Mesenchymal stem cell (in vitro differentiated cells and primary cell): Measurements from ENCODE around the gene TAS2R60.
"Not testable (repeated sequence)": the region's sequence is repeated elsewhere in the genome, so short reads cannot be mapped to it uniquely, and the experiment has no call there.

Experiments used
- DNase-seq: peaks from one replicate; pipeline ENCODE4 v3.0.0-alpha.2; 2013
- H2AFZ ChIP-seq: one replicate; pipeline ENCODE4 v1.6.1; 2013; ENCODE audit warnings: low read depth, mild to moderate bottlenecking, control low read depth, inconsistent platforms, low read length, moderate library complexity
- H2AK5ac ChIP-seq: 2 replicates; pipeline ENCODE4 v1.6.1; 2013; ENCODE audit warnings: low read length, moderate library complexity, mild to moderate bottlenecking, inconsistent platforms; ENCODE audit not compliant: severe bottlenecking
- H2BK120ac ChIP-seq: one replicate; pipeline ENCODE4 v1.6.1; 2013; ENCODE audit warnings: low read depth, mild to moderate bottlenecking, inconsistent platforms, low read length, moderate library complexity
- H2BK12ac ChIP-seq, 2 experiments: one replicate each; pipeline ENCODE4 v1.6.1; 2013; ENCODE audit warnings: inconsistent platforms in 2 of 2, low read length in 2 of 2, mild to moderate bottlenecking in 2 of 2, moderate library complexity in 2 of 2, control low read depth in 1 of 2
- H2BK15ac ChIP-seq: one replicate; pipeline ENCODE4 v1.6.1; 2013; ENCODE audit warnings: mild to moderate bottlenecking, low read depth, inconsistent platforms; ENCODE audit not compliant: poor library complexity, severe bottlenecking
- H2BK5ac ChIP-seq: 2 replicates; pipeline ENCODE4 v1.6.1; 2013; ENCODE audit warnings: low read depth, mild to moderate bottlenecking, low read length, control low read depth, inconsistent platforms; ENCODE audit not compliant: poor library complexity, severe bottlenecking
- H3K14ac ChIP-seq, 2 experiments: one replicate each; pipeline ENCODE4 v1.6.1; 2013; ENCODE audit warnings: inconsistent platforms in 2 of 2, low read length in 2 of 2, control low read depth in 1 of 2, mild to moderate bottlenecking in 1 of 2, moderate library complexity in 1 of 2
- H3K18ac ChIP-seq, 2 experiments: one replicate each; pipeline ENCODE4 v1.6.1; 2013; ENCODE audit warnings: inconsistent platforms in 2 of 2, low read length in 2 of 2, control low read depth in 1 of 2, low read depth in 1 of 2, mild to moderate bottlenecking in 1 of 2
- H3K23ac ChIP-seq, 2 experiments: one replicate each; pipeline ENCODE4 v1.6.1; 2013; ENCODE audit warnings: inconsistent platforms in 2 of 2, low read length in 2 of 2, mild to moderate bottlenecking in 2 of 2, moderate library complexity in 2 of 2, control low read depth in 1 of 2
- H3K27ac ChIP-seq: 2 replicates; pipeline ENCODE4 v1.5.1; 2013; ENCODE audit warnings: mild to moderate bottlenecking, moderate library complexity, low read length, control low read depth, inconsistent platforms; ENCODE audit not compliant: poor library complexity, severe bottlenecking
- H3K27me3 ChIP-seq, 2 experiments: 2 replicates each; pipeline versions ENCODE4 v1.6.1 to v1.7.0; 2013; ENCODE audit warnings: low read length in 2 of 2, mild to moderate bottlenecking in 2 of 2, moderate library complexity in 2 of 2, control low read depth in 1 of 2, inconsistent platforms in 1 of 2; ENCODE audit not compliant: control insufficient read depth in 1 of 2, insufficient read depth in 1 of 2
- H3K36me3 ChIP-seq, 2 experiments: 2 replicates each; pipeline versions ENCODE4 v1.6.1 to v1.7.0; 2013; ENCODE audit warnings: low read length in 2 of 2, control low read depth in 1 of 2, inconsistent platforms in 1 of 2, low read depth in 1 of 2, mild to moderate bottlenecking in 1 of 2; ENCODE audit not compliant: insufficient read depth in 2 of 2, control insufficient read depth in 1 of 2
- H3K4ac ChIP-seq, 2 experiments: one replicate each; pipeline ENCODE4 v1.6.1; 2013; ENCODE audit warnings: inconsistent platforms in 2 of 2, low read length in 2 of 2, mild to moderate bottlenecking in 2 of 2, moderate library complexity in 2 of 2, control low read depth in 1 of 2, low read depth in 1 of 2
- H3K4me1 ChIP-seq: 2 replicates; pipeline ENCODE4 v1.6.1; 2013; ENCODE audit warnings: low read depth, low read length, control low read depth; ENCODE audit not compliant: control insufficient read depth, insufficient read depth
- H3K4me2 ChIP-seq: 2 replicates; pipeline ENCODE4 v1.6.1; 2013; ENCODE audit warnings: low read length, mild to moderate bottlenecking, inconsistent platforms; ENCODE audit not compliant: poor library complexity, severe bottlenecking
- H3K4me3 ChIP-seq, 2 experiments: 2 replicates each; pipeline versions ENCODE4 v1.5.1 to v1.7.0; 2013; ENCODE audit warnings: low read length in 2 of 2, mild to moderate bottlenecking in 2 of 2, control low read depth in 1 of 2, low read depth in 1 of 2; ENCODE audit not compliant: insufficient read depth in 1 of 2
- H3K79me1 ChIP-seq: replicated peaks from 2 replicates; pipeline ENCODE4 v1.6.1; 2013; ENCODE audit warnings: mild to moderate bottlenecking, control low read depth, low read length, inconsistent platforms; ENCODE audit not compliant: poor library complexity, severe bottlenecking
- H3K9ac ChIP-seq: 2 replicates; pipeline ENCODE4 v1.7.0; 2013; ENCODE audit warnings: mild to moderate bottlenecking, low read length, moderate library complexity
- H3K9me3 ChIP-seq: 2 replicates; pipeline ENCODE4 v1.7.0; 2013; ENCODE audit warnings: mild to moderate bottlenecking, low read length; ENCODE audit not compliant: control insufficient read depth
- H4K8ac ChIP-seq: one replicate; pipeline ENCODE4 v1.6.1; 2013; ENCODE audit warnings: inconsistent platforms, mild to moderate bottlenecking, low read length, moderate library complexity
- H4K91ac ChIP-seq: one replicate; pipeline ENCODE4 v1.6.1; 2013; ENCODE audit warnings: mild to moderate bottlenecking, low read length, inconsistent platforms
- WGBS: methylation state at CpG from one replicate; pipeline ENCODE4 v1.1.7; 2013; ENCODE audit warnings: mixed read lengths; 5-methylcytosine and 5-hydroxymethylcytosine counted together

Gene TAS2R60

GRCh38 chr7:143415209-143415608 is 28.0 kb upstream of the TAS2R60 start:
- not testable (repeated sequence) for H3K27ac ChIP-seq, H3K79me1 ChIP-seq, H2BK5ac ChIP-seq, H2AK5ac ChIP-seq, H3K9me3 ChIP-seq, H2AFZ ChIP-seq, H3K4me3 ChIP-seq, H3K18ac ChIP-seq, H3K4ac ChIP-seq, H4K91ac ChIP-seq, DNase-seq, H2BK15ac ChIP-seq, H3K4me1 ChIP-seq, H4K8ac ChIP-seq, H2BK120ac ChIP-seq, H3K23ac ChIP-seq, H3K14ac ChIP-seq, H3K9ac ChIP-seq, H2BK12ac ChIP-seq, H3K36me3 ChIP-seq, H3K4me2 ChIP-seq
- WGBS, result 84% methylated on average over 4 of the region's 7 CpGs
- peaks cover 0 to 34% of the 10 kb centered on the region in 2 experiments for H3K27me3 ChIP-seq

- no peak overlapping the region for H3K18ac ChIP-seq
- no peak overlapping the region for H3K27ac ChIP-seq
- no peak for DNase-seq
- no peak overlapping the region for H3K4ac ChIP-seq
- no peaks in the 10 kb centered on the region for H3K9me3 ChIP-seq
- no peak overlapping the region for H2BK12ac ChIP-seq
- WGBS, result 90% methylated on average over 6 of the region's 8 CpGs
- no peaks in the 10 kb centered on the region for H3K4me1 ChIP-seq
- H3K14ac ChIP-seq, result no peak overlapping the region
- H4K91ac ChIP-seq, result no peak overlapping the region
- no peak overlapping the region for H2BK15ac ChIP-seq
- H3K23ac ChIP-seq, result no peak overlapping the region
- no peaks in the 10 kb centered on the region for H3K36me3 ChIP-seq
- no peak overlapping the region for H2BK120ac ChIP-seq
- H2AK5ac ChIP-seq, result no peak overlapping the region
- H2BK5ac ChIP-seq, result no peak overlapping the region
- H2AFZ ChIP-seq, result no peak overlapping the region
- peak overlapping the region; percentile 53 for H3K9ac ChIP-seq
- no peak overlapping the region for H3K4me3 ChIP-seq
- no peak overlapping the region for H3K4me2 ChIP-seq
- peaks cover 0 to 29% of the 10 kb centered on the region in 2 experiments for H3K27me3 ChIP-seq
- H4K8ac ChIP-seq, result no peak overlapping the region
- no peaks in the 10 kb centered on the region for H3K79me1 ChIP-seq
Measured at GRCh38 chr7:143415742-143416397, 27.4 kb upstream of the TAS2R60 start.

- no peak overlapping the region for H3K27ac ChIP-seq
- H3K14ac ChIP-seq, result no peak overlapping the region
- peak overlapping the region; percentile 53 for H3K9ac ChIP-seq
- H2AK5ac ChIP-seq, result no peak overlapping the region
- no peak overlapping the region for H3K18ac ChIP-seq
- H3K23ac ChIP-seq, result no peak overlapping the region
- no peak overlapping the region for H3K4ac ChIP-seq
- H4K91ac ChIP-seq, result no peak overlapping the region
- no peak overlapping the region for H2BK15ac ChIP-seq
- no peaks in the 10 kb centered on the region for H3K4me1 ChIP-seq
- DNase-seq, result peak; percentile 58
- H2BK5ac ChIP-seq, result no peak overlapping the region
- no peaks in the 10 kb centered on the region for H3K9me3 ChIP-seq
- H3K36me3 ChIP-seq, result no peaks in the 10 kb centered on the region
- H4K8ac ChIP-seq, result no peak overlapping the region
- peaks cover 0 to 24% of the 10 kb centered on the region in 2 experiments for H3K27me3 ChIP-seq
- H3K4me3 ChIP-seq, result no peak overlapping the region
- no peak overlapping the region for H3K4me2 ChIP-seq
- no peak overlapping the region for H2BK12ac ChIP-seq
- no peak overlapping the region for H2AFZ ChIP-seq
- no peaks in the 10 kb centered on the region for H3K79me1 ChIP-seq
- no peak overlapping the region for H2BK120ac ChIP-seq
- WGBS, result 0% methylated on average over 1 of the region's 3 CpGs
Measured at GRCh38 chr7:143416565-143417149, 26.6 kb upstream of the TAS2R60 start.

GRCh38 chr7:143417734-143418383 is 25.4 kb upstream of the TAS2R60 start:
- Histone ChIP-seq H4K91ac (no peak overlapping the region), H2BK5ac (no peak overlapping the region), H3K36me3 (no peaks in the 10 kb centered on the region), H2BK120ac (no peak overlapping the region), H3K23ac (no peak overlapping the region), H3K27ac (no peak overlapping the region), H3K4ac (no peak overlapping the region), H3K9me3 (no peaks in the 10 kb centered on the region), H4K8ac (no peak overlapping the region), H3K4me2 (no peak overlapping the region), H3K14ac (no peak overlapping the region), H3K4me3 (no peak overlapping the region), H2BK12ac (no peak overlapping the region), H3K79me1 (no peaks in the 10 kb centered on the region), H2AK5ac (no peak overlapping the region), H2AFZ (no peak overlapping the region), H3K18ac (no peak overlapping the region), H2BK15ac (no peak overlapping the region), H3K27me3 (peaks cover 0 to 15% of the 10 kb centered on the region in 2 experiments), H3K9ac (peak overlapping the region; percentile 36), H3K4me1 (no peaks in the 10 kb centered on the region)
- no CpG with 5 or more reads among the region's 1 CpG for WGBS
- DNase-seq, result no peak
